Type B pancreatic cell (in vitro differentiated cells): ENCODE results near the gene FAM170B. TPM values are rescaled to one million over a fixed set of nuclear protein-coding genes. Genes with fewer than 3 reads are reported as not detected.

Source experiments
- DNase-seq: peaks from one replicate; pipeline ENCODE4 v3.0.0; 2021; ENCODE audit warnings: mixed read lengths; ENCODE audit not compliant: unreplicated experiment; ENCODE audit errors: extremely low spot score
- H3K27ac Mint-ChIP-seq: 2 replicates; pipeline ENCODE4 v1.8.0; 2021; ENCODE audit warnings: mild to moderate bottlenecking, mixed read lengths
- H3K27me3 Mint-ChIP-seq: 2 replicates; pipeline ENCODE4 v1.8.0; 2021; ENCODE audit warnings: mixed read lengths
- H3K36me3 Mint-ChIP-seq: 2 replicates; pipeline ENCODE4 v1.8.0; 2021; ENCODE audit warnings: mixed read lengths
- H3K4me1 Mint-ChIP-seq: one replicate; pipeline ENCODE4 v1.8.0; 2021; ENCODE audit warnings: mixed read lengths; ENCODE audit not compliant: unreplicated experiment
- H3K4me3 Mint-ChIP-seq: 2 replicates; pipeline ENCODE4 v1.8.0; 2021; ENCODE audit warnings: mild to moderate bottlenecking, mixed read lengths
- H3K9me3 Mint-ChIP-seq: 2 replicates; pipeline ENCODE4 v1.8.0; 2021; ENCODE audit warnings: mixed read lengths
- CTCF ChIP-seq: fragments of 200-600 bp; sonication (generic); conservative IDR thresholded peaks from 2 replicates; pipeline ENCODE4 v1.5.0; 2021; ENCODE audit warnings: antibody characterized with exemption, mild to moderate bottlenecking
- total RNA-seq: library from RNA; stranded (reverse); gene quantifications from 2 replicates; pipeline ENCODE4 v1.2.1, GENCODE V29; 2021; ENCODE audit warnings: low replicate concordance

The FAM170B gene
- total RNA-seq, 1 donor from 2014 or later: not detected

- Mint-ChIP-seq H3K4me1 (peaks cover 4% of the 10 kb centered on the region), H3K27me3 (peaks cover 29% of the 10 kb centered on the region), H3K4me3 (no peak overlapping the region), H3K27ac (no peak overlapping the region), H3K9me3 (no peaks in the 10 kb centered on the region), H3K36me3 (no peaks in the 10 kb centered on the region)
- TF ChIP-seq CTCF: no peak
- no peak for DNase-seq
These were observed 24.0 kb downstream of the FAM170B start for GRCh38 chr10:49109669-49110340.

GRCh38 chr10:49108656-49109055 lies 25.2 kb downstream of the FAM170B start:
- no peak for TF ChIP-seq CTCF
- no peak overlapping the region for H3K4me3 Mint-ChIP-seq
- no peaks in the 10 kb centered on the region for H3K9me3 Mint-ChIP-seq
- no peaks in the 10 kb centered on the region for H3K36me3 Mint-ChIP-seq
- H3K27ac Mint-ChIP-seq: no peak overlapping the region
- H3K4me1 Mint-ChIP-seq: peaks cover 4% of the 10 kb centered on the region
- peaks cover 22% of the 10 kb centered on the region for H3K27me3 Mint-ChIP-seq
- DNase-seq: no peak

GRCh38 chr10:49107887-49108267 lies 25.9 kb downstream of the FAM170B start:
- no peak for TF ChIP-seq CTCF
- Mint-ChIP-seq H3K36me3 (no peaks in the 10 kb centered on the region), H3K4me1 (peaks cover 4% of the 10 kb centered on the region), H3K9me3 (no peaks in the 10 kb centered on the region), H3K4me3 (no peak overlapping the region), H3K27me3 (peaks cover 17% of the 10 kb centered on the region), H3K27ac (no peak overlapping the region)
- DNase-seq: no peak

GRCh38 chr10:49107111-49107886 lies 26.5 kb downstream of the FAM170B start:
- Mint-ChIP-seq H3K36me3 (no peaks in the 10 kb centered on the region), H3K27me3 (peaks cover 17% of the 10 kb centered on the region)
- no peak for DNase-seq

GRCh38 chr10:49106451-49106850 lies 27.4 kb downstream of the FAM170B start:
- H3K27me3 Mint-ChIP-seq: peaks cover 14% of the 10 kb centered on the region
- H3K4me1 Mint-ChIP-seq: peaks cover 4% of the 10 kb centered on the region
- no peak overlapping the region for H3K4me3 Mint-ChIP-seq
- no peaks in the 10 kb centered on the region for H3K9me3 Mint-ChIP-seq
- no peak for DNase-seq
- H3K27ac Mint-ChIP-seq: no peak overlapping the region
- H3K36me3 Mint-ChIP-seq: no peaks in the 10 kb centered on the region
- TF ChIP-seq CTCF: no peak

More at GRCh38 chr10:49107111-49107886, 26.5 kb downstream of the FAM170B start:
- no peak overlapping the region for H3K27ac Mint-ChIP-seq
- H3K9me3 Mint-ChIP-seq: no peaks in the 10 kb centered on the region
- H3K4me3 Mint-ChIP-seq: no peak overlapping the region
- peaks cover 4% of the 10 kb centered on the region for H3K4me1 Mint-ChIP-seq
- TF ChIP-seq CTCF: no peak
